BJ (cell line): ENCODE measurements around the gene TMEM100. TPM values are rescaled to one million over a fixed set of nuclear protein-coding genes. Genes with fewer than 3 reads are reported as not detected.

Source experiments
- CTCF ChIA-PET: fragments of 350-600 bp; formaldehyde crosslinking; extraction: SDS; loops from one replicate; lab custom pipeline; 2021; ENCODE audit warnings: antibody characterized with exemption, inconsistent platforms; lab: Yijun Ruan, JAX
- POLR2A ChIA-PET: fragments of 300-600 bp; sonication (Branson Sonifier 250); formaldehyde crosslinking; extraction: SDS; loops from one replicate; lab custom pipeline; 2021; ENCODE audit warnings: antibody characterized with exemption; lab: Charles Lee
- DNase-seq: peaks from one replicate; pipeline ENCODE4 v3.0.0-alpha.2; 2011; ENCODE audit warnings: low read depth
- H3K27me3 ChIP-seq: 2 replicates; pipeline ENCODE4 v1.6.0; 2011; ENCODE audit warnings: low read length; ENCODE audit not compliant: control insufficient read depth, insufficient read depth
- H3K36me3 ChIP-seq: 2 replicates; pipeline ENCODE4 v1.5.1; 2011; ENCODE audit warnings: low read length; ENCODE audit not compliant: control insufficient read depth, insufficient read depth
- H3K4me3 ChIP-seq: 2 replicates; pipeline ENCODE4 v1.5.1; 2011; ENCODE audit warnings: low read depth, mild to moderate bottlenecking, control low read depth, low read length
- CTCF ChIP-seq: IDR thresholded peaks from 2 replicates; pipeline ENCODE4 v1.5.1; 2011; ENCODE audit warnings: low read depth, mild to moderate bottlenecking, control low read depth, inconsistent platforms, low read length, moderate library complexity; ENCODE audit not compliant: insufficient read depth
- polyA plus RNA-seq: library from polyadenylated mRNA; depleted of rRNA; stranded (reverse); fragments of >200 nt; gene quantifications from 2 replicates; pipeline ENCODE4 v1.2.3, GENCODE V29; 2011

Gene TMEM100
- polyA plus RNA-seq, 1 experiment: 0.07 TPM

- CTCF ChIA-PET: interaction anchor here (0.8 to 3.1 kb wide), 2 partner anchors 19 to 23 kb away, joined by 3 to 12 read pairs; partner anchors contain the start of gene TMEM100
- Histone ChIP-seq H3K36me3 (no peaks in the 10 kb centered on the region), H3K27me3 (no peaks in the 10 kb centered on the region), H3K4me3 (no peak overlapping the region)
- POLR2A ChIA-PET: no interaction called here
- DNase-seq: no peak
- TF ChIP-seq CTCF: no peak
Observed at GRCh38 chr17:55699181-55699860, 23.3 kb downstream of the TMEM100 start.

DNA sequence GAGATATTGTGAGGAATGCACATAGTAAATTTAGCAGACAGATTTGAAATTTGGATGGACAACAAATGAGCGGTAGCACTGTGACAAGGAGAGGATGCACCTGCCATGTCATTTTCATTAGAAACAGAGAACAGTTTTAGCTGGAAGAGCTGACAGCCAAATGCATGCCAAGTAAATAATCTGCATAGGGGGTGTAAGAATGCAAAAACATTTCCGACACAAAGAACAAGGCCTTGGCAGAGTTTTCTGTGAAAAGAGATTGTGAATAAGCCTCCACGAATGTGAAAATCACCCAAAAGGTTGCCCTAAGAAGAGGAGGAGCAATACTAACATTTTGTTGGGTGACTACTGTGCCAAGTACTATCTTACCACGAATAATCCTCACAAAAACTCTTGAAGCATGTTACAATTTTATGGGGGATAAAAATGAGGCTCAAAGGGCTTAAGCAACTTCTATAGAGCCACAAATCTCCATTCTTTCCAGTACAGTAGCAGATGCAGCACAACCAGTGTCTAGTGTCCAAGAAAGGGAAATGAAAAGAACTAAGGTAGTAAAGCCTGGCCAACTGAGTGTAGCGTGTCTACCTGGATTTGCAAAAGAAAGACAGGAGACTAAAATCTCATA is 28.3 kb downstream of the TMEM100 start:
- Histone ChIP-seq H3K27me3 (no peaks in the 10 kb centered on the region), H3K36me3 (no peaks in the 10 kb centered on the region), H3K4me3 (no peak overlapping the region)
- no peak for TF ChIP-seq CTCF
- ChIA-PET CTCF (interaction anchor here (0.7 kb wide), 1 partner anchor 23 kb away, joined by 3 read pairs; no protein-coding TSS in a partner anchor), POLR2A (no interaction called here)
- no peak for DNase-seq

- no peaks in the 10 kb centered on the region for H3K27me3 ChIP-seq
- DNase-seq: no peak
- H3K4me3 ChIP-seq: no peak overlapping the region
- ChIA-PET POLR2A (no interaction called here), CTCF (interaction anchor here (0.7 kb wide), 2 partner anchors 24 to 56 kb away, joined by 3 read pairs; no protein-coding TSS in a partner anchor)
- H3K36me3 ChIP-seq: no peaks in the 10 kb centered on the region
- TF ChIP-seq CTCF: no peak
Observed at GRCh38 chr17:55693254-55694216, 29.1 kb downstream of the TMEM100 start.

DNA sequence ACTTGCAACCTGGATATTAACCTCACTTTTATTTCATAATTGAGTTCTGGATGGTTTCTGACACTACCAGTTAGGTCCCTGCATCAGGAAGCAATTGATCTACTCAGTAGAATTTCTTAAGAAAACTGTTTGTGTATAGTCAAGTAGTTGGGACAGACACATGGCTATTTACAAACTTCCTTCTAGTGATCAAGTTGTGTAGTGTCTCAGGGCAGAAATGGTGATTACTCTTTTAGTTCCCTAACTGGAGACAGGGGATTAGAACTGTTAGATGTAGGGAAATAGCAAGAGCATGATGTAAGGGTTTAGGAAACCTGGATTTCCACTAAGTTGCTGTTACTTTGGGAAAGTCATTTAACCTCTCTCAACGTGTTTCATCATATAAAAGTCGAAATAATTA is 30.4 kb downstream of the TMEM100 start:
- TF ChIP-seq CTCF: no peak
- Histone ChIP-seq H3K27me3 (no peaks in the 10 kb centered on the region), H3K4me3 (no peak overlapping the region), H3K36me3 (no peaks in the 10 kb centered on the region)
- ChIA-PET CTCF (no interaction called here), POLR2A (no interaction called here)
- no peak for DNase-seq

DNA sequence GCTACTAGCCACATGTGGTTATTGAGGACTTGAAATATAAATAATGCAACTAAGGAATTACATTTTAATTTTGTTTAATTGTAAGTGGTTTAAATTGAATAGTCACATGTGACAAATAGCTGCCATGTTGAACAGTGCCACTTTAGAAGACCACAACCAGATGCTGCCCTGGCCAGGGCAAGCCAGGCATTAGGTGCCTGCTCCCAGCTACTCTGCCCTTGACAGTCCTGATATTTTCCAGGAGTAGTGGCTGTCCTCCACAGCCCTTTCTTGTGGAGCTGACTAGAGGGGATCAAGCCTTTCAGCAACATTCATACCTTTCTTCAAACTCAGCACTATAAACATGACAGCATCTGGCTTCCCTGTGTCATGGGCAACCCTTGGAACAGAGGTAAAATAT is 31.0 kb downstream of the TMEM100 start:
- ChIA-PET CTCF (interaction anchor here (1.4 kb wide), 1 partner anchor 9 kb away, joined by 3 read pairs; no protein-coding TSS in a partner anchor), POLR2A (no interaction called here)
- DNase-seq: no peak
- Histone ChIP-seq H3K4me3 (no peak overlapping the region), H3K36me3 (no peaks in the 10 kb centered on the region), H3K27me3 (no peaks in the 10 kb centered on the region)
- no peak for TF ChIP-seq CTCF
